Hypothalamus (tissue), 51 donors: ENCODE results near the gene TECTA.
"Not testable (repeated sequence)": the region's sequence is repeated elsewhere in the genome, so short reads cannot be mapped to it uniquely, and the experiment has no call there.

Experiments
- DNase-seq, 51 donors: peaks; one replicate each; lab custom pipeline; 2025; lab: John Stamatoyannopoulos, UW

TECTA gene

DNA sequence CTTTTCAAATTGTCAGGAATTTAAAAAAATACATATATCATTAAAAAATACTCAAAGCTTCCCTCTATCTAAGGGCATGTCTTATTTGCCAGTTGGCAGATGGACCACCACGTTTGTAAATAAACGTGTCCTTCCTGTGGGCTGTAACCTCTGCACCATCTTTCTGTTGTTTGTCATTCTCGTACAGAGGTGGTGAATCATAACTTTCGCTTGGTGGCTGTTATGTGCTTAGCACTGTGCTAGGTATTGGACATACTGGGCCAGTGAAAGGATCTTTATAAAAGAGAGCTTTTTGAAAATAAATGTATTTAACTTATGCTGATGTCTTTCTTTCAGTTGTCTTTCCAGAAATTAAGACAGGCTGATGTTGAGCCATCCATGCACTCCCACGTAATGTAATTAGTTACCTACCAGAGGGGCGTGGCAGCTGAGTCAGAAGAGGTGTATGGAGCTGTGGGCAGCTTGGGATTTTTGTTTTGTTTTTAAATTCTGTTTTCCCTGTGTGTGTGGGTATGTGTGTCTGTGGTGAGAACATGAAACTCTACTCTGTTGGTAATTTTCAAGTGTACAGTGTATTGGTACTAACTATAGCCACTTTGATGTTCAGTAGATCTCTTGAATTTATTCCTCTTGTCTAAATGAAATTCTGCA, 62.7 kb downstream of the TECTA start:
- DNase-seq = no peak

DNA sequence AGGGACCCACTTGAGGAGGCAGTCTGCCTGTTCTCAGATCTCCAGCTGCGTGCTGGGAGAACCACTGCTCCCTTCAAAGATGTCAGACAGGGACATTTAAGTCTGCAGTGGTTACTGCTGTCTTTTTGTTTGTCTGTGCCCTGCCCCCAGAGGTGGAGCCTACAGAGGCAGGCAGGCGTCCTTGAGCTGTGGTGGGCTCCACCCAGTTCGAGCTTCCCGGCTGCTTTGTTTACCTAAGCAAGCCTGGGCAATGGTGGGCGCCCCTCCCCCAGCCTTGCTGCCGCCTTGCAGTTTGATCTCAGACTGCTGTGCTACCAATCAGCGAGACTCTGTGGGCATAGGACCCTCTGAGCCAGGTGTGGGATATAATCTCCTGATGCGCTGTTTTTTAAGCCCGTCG, 76.6 kb downstream of the TECTA start:
- DNase-seq = not testable (repeated sequence)

DNA sequence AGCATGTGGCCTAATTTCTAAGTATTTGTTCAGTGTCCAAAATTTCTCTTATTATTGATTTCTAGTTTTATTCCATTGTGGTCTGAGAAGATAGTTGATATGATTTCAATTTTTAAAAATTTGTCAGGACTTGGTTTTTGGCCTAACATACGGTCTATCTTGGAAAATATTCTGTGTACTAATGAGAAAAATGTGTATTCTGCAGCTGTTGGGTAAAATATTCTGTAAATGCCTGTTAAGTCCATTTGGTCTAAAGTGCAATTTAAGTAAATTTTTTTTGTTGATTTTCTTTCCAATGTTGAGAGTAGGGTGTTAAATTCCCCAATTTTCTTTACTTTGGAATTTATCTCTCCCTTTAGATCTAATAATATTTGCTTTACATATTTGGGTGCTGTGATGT, 78.3 kb downstream of the TECTA start:
- DNase-seq = no peak

DNA sequence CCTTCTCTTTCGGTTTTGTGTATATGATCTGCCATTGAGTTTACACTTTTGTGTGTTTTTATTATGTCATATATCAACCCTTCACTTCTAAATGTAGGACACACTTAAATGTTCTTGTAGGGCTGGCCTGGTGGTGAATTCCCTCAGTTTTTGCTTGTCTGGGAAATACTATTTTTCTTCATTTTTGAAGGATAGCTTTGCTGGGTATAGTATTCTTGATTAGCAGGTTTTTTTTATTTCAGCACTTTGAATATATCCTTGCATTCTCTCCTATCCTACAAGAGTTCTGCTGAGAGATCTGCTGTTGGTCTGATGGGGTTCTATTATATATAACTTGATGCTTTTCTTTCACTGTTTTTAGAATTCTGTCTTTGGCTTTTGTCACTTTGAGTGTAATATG, 79.1 kb downstream of the TECTA start:
- no peak for DNase-seq

DNA sequence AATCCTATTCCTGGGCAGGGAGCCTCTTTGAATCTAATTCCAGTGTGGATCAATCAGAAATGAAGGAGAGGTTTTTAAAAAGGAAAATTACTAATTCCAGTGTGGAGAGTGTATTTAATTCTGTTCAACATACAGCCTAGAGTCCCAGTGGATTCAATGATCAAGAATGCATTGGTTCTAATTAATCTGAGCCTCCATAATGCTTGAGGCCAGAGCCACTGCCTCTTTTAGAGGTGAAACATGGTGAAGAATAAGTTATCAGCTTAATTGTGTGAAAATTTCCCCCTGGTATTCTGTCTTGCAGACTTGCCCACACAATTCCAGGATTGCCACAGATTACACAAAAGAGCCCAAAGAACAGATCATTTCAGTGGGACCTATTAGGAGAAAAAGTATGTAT, 87.7 kb downstream of the TECTA start:
- no peak for DNase-seq

DNA sequence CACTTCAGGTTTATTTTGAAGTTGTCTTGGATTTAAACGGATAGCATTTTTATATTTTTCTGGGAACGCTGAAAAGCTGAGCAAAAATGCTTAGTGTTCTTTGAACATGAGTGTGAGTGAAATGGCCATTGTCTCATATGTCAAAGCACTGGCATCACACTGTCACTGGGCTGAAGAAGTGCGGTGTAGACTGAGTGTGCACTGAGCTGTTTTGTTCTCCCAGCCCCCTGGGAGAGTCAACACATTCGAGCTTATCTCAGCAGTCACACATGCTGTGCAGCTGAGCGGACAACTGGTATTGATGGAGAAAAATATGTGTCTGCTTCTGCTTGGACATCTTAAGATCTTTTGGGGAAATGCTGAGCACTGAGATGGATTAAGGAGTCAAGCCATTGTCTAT, 90.8 kb downstream of the TECTA start:
- DNase-seq = no peak

DNA sequence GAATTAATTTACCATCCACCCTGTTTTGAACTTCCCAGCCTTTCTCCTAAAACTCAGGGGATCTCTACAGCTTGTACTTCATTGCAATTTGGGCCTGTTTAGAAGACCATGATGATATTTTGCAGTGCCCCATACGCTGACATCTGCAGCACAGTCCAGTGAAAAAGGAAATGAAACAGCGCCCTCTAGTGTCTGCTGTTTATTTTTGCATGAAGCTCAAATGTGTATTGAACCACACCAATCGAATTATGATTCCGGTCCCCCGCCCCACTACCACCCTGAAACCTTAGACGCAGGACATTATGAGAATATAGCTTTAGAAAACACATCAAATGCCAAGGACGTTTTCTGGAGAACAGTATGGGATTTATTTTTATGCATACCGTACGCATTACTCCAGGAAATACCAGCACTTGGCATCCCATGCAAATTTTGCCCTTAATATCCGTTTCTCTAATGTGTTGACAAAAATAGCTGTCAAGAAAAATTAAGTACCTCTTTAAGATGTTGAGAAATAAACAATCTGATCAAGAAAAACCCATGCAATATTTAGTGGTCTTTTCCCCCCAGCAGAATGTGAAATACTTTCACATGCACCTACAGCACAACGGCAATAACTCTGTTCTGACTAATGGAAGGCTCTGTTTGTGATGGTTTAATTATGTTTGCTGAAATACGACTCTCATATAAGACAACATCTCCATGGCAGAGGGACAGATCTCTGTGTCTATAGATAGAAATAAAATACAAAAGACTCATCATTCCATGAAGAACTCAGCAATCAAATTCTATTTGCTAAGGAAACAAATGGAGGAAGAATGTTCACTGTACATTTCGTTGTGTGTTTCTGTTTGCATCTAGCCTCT, 93.9 kb downstream of the TECTA start:
- DNase-seq = peak in 28 of 51 donors; percentile 1 to 71 (median 17)

DNA sequence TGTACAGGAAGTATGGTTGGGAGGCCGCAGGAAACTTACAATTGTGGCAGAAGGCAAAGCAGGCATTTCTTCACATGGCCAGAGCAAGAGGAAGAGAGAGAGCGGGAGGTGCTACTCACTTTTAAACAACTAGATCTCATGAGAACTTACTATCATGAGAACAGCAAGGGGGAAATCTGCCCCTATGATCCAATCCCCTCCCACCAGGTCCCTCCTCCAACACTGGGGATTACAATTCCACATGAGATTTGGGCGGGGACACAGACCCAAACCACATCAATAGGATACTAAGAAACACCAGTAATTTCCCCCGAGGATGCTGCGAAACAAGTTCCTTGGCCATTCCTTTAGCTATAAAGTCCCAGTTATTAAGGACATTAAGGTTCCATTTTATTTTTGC, 97.4 kb downstream of the TECTA start:
- DNase-seq = no peak

DNA sequence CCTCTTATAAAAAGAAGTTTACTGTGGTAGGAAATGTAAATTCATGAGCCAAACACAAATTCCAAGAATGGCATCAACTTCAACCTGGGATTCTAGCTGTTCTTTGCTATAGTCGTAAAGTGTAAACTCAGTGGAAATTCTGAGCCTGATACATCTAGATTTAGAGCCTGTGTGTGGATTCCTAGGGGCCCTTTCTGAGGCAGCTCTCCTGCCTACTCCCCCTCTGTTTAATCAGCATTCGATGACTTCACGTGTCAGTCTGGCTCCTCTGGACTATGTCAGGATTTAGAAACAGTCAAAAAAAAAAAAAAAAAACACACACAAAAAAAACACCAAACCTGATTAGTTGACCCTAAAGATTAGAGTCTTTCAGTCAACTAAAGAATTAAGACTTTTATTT, 98.5 kb downstream of the TECTA start:
- DNase-seq = no peak

DNA sequence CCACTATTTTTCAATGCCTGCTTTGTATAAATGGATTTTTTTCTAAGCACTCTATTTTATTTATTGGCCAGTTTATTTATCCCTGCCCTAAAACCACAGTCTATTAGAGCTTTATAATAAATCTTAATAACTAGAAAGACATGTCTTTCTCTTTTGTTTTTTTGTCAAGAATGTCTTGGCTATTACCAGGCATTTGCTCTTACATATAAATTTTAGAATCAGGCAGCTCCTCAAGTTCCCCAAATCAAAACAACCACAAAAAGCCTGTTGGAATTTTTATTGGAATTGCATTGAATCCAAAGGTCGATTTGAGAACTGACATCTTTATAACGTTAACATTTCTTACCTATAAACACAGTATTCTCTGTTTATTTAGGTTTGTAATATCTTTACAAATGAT, 105.8 kb downstream of the TECTA start:
- no peak for DNase-seq

DNA sequence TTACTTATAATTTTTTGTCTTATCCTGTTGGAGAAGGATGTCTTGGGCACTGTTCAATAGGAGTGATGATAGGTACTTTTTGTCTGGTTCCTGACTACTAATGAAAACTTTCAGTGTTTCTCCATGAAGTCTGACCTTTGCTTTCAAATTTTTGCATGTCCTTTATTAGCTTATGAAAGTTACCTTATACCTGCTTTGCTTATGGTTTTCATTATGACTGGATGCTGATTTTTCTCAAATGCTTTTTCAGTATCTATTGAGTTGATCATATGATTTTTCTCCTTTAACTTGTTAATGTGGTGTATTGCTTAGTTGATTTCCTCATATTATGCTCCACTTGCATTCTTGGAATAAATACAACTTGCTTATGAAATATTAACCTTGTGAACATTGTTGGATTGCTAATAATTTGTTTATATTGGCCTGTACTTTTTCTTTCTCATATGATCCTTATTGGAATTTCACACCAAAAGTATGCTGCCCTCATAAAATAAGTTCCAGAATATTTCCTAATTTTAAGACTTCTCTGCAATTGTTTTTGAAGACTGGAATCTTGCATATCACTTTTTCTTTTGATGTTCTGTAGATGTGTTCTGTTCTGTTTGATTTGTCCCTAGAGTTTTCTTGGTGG, 106.6 kb downstream of the TECTA start:
- DNase-seq = no peak

DNA sequence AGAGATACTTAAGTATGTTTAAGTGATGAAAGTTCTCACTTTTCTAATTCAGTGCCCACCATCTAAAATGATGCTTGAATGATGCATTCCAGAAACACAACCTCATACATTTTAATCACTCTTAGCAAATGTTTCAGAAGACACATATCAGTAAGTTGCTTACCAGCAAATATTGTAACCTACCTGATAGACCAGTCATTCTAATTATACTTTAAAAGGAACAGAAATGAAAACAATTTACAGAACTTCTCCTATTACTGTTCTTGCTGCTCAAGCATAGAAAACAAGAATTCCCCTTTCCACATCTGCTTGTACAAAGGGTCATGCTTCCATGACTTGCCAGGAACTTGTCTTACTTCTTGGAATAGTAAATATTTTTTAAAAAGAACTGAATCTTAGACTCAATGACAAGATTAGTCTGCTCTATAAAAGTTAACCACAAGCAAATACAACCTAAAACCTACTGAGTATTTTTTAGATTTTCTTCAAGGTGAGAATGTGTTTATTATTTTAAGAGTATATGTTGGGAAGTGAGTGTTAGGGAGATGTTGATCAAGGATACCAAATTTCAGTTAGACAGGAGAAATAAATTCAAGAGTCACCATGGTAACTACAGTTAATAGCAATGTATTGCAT, 109.5 kb downstream of the TECTA start:
- DNase-seq = no peak

DNA sequence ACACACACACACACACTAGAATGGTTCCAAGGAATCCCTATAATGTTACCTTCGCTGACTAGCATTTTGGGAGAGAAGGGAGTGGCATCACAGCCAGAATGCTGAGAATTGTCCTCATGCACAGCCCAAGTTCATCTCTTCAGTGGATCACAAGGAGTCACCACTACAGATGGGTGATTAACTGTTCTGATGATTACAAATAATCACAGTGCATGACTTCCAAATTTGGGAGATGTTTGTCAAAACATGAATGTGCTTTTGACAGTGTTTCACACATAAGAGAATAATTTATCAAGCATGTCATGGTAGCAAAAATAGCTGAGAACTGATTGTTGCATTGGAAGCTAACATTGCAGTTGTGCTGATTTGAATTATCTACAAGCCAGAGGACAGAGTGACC, 110.6 kb downstream of the TECTA start:
- no peak for DNase-seq

DNA sequence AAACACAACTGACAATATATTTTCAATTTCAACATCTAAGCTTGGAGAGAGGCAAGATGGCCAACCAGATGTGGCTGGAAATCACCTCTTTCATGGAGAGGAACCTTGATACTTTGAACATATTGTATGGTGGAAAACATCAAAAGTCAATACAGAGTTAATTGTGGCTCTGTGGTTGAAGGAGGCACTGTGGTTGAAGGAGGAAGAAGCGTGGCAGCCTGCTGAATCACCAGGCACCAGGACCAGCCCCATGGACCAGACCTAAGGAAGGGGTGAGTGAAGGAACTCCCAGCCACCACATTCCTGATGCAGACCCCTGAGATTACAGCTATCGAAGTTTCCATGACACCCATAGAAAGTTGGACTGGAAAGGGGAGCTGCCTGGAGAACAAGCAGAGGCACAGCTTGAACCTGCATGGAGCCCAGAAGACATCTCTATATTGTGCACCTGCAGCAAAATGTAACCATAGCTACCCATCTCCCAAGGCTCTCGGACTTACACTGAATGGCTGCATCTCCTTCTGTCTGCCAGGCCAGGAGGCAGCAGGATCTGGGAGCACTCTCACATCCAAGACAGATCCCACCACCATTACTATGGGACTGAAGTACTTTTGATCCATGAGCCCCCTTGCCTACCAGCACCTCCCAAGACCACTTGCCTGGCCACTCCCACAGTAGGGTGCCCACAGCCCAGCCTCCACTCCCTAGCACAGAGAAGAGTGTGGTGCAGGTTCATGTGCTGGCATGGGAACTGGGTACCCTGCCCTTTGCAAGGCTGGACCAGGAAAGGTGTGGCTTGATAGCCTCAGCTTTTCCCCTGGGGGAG, 111.7 kb downstream of the TECTA start:
- no peak for DNase-seq

DNA sequence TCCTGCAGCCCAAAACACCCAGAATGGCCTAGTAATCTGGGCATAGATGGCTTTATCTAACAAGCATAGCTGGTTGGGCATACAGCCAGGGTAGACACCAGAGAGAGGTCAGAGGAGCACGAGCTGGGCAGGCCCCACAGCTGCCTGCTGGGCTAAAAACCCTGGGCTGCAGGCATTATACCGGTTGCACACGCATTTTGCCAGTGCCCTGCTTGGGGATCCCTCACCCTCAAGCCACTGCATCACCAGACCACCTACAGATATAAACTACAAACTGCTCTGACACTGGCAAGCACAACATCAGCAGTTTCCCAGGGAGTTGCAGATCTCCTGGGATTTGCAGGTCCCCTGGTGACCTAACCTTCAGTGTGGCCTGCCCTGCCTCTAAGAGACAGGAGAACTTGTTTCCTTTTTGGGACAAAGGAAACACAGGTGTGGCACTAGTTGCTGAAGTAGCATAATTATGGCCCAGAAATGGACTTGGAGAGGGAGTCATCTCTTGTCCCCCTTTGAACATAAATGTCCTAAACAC, 112.4 kb downstream of the TECTA start:
- DNase-seq = no peak

DNA sequence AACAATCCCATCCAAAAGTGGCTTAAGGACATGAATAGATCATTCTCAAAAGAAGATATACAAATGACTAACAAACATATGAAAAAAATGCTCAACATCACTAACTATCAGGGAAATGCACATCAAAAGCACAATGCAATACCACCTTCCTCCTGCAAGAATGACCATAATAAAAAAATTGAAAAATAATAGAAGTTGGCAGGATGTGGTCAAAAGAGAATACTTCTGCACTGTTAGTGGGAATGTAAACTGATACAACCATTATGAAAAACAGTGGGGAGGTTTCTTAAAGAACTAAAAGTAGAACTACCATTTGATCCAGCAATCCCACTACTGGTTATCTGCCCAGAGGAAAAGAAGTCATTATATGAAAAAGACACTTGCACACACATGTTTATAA, 113.8 kb downstream of the TECTA start:
- DNase-seq = no peak

DNA sequence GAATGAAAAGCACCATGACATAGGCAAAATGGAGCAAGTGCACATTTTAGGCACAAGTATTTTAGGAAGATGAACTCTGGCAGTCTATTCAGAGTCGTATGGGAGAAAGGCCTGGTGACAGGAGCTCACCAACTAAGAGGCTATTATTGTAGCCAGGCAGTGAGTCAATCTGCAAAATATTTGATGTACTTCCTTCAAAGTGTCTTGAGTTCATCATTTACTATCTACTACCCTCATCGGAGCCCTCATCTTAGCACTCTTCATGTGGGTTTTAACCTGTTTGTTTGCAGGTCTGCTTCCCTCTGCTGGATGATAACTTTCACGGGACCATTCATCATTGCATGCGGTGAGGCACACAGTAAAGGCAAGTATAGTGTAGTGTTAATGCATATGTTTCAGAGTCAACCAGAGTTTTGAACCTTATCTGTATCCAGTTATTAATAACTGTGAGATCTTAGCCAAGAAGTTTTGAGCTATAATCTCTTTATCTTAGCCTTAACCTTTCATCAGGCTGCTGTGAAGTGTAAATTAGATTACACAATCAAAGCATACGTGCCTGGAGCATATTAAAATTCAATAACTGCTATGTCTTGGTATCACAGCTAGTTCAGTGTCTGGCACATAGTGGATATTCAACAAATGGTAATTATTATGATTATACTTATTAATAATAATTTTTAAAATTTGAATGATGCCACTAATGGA, 120.6 kb downstream of the TECTA start:
- DNase-seq = no peak

DNA sequence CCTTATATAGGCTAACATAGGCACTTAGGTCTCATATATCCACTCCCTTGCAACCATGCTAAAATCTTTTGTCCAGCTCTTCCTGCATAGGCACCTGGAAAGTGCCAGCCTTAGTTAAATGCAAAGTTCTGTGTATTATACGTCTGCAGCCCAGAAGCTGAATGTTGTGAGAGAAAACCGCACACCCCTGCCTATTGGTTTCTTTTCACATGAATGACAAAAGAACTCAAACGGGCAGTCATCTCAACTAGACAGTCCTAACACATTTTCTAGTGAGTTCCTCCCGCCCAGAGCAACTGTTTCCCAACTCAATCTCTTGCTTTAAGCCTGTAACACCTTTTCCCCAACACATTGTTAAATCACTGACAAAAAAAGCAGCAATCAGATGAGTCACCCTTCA, 122.1 kb downstream of the TECTA start:
- no peak for DNase-seq

DNA sequence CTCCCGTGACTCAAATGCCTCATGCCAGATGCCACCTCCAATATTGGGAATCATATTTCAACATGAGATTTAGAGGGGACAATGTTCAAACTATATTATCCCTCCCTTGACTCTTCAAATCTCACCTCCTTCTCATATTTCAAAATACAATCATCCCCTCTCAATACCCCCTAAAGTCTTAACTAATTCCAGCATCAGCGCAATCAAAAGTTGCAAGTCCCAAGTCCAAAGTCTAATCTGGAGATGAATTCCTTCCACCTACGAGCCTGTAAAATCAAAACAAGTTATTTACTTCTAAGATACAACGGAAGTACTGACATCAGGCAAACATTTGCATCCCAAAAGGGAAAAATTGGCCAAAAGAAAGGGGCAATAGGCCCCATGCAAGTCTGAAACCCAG, 124.3 kb downstream of the TECTA start:
- DNase-seq = no peak
